ENCODE data around the gene MIDN. TPM values are rescaled to one million over a fixed set of nuclear protein-coding genes. Genes with fewer than 3 reads are reported as not detected.

Gene MIDN
- total RNA-seq, 1 donor from 2014 or later: 60.5 TPM

GRCh38 chr19:1261798-1262622 lies 13.6 kb downstream of the MIDN start:
- peaks cover 13% of the 10 kb centered on the region for H3K36me3 ChIP-seq
- no peaks in the 10 kb centered on the region for H3K27me3 ChIP-seq (ENCODE audit: low read depth)
- peak overlapping the region; percentile 75 for H3K4me3 ChIP-seq
- H3K4me1 ChIP-seq: peaks cover 85% of the 10 kb centered on the region
- no peaks in the 10 kb centered on the region for H3K9me3 ChIP-seq (replicated peaks)
- intact Hi-C loops (cut with micrococcal nuclease): no loop called here
- H3K27ac ChIP-seq (replicated peaks): peak overlapping the region; percentile 100
- no peak for TF ChIP-seq CTCF (IDR thresholded peaks at IDR 0.05; ENCODE audit: borderline replicate concordance)
- peak; percentile 64 for DNase-seq

DNA sequence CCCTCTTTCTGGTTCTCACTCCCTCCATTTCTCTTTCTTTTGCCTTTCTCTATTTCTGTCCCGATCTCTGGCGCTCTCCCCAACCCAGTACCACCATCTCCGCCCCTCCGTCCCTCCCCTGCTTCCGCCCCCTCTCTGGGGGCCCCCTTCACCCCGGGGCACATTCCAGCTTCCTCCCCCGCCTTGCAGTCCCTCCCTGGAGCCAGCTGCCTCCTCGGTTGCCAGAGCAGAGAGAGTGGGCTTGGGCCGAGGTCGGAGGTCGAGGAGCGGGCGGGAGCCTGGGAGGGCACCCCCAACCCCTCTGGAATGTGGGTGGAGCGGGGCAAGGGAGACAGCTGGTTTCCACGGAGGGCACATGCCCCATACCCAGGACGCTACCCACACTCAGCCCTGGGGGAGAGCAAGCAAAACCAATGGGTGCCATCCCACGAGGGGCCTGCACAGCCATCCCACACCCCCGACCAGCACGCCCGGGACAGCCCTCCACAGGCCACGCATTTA lies 14.3 kb downstream of the MIDN start:
- H3K36me3 ChIP-seq: peaks cover 6% of the 10 kb centered on the region
- no peak for DNase-seq
- H3K9me3 ChIP-seq (replicated peaks): no peaks in the 10 kb centered on the region
- H3K4me1 ChIP-seq: peaks cover 85% of the 10 kb centered on the region
- no peaks in the 10 kb centered on the region for H3K27me3 ChIP-seq (ENCODE audit: low read depth)
- intact Hi-C loops (cut with micrococcal nuclease): no loop called here
- peak overlapping the region; percentile 100 for H3K27ac ChIP-seq (replicated peaks)
- no peak for TF ChIP-seq CTCF (IDR thresholded peaks at IDR 0.05; ENCODE audit: borderline replicate concordance)
- peak overlapping the region; percentile 75 for H3K4me3 ChIP-seq

DNA sequence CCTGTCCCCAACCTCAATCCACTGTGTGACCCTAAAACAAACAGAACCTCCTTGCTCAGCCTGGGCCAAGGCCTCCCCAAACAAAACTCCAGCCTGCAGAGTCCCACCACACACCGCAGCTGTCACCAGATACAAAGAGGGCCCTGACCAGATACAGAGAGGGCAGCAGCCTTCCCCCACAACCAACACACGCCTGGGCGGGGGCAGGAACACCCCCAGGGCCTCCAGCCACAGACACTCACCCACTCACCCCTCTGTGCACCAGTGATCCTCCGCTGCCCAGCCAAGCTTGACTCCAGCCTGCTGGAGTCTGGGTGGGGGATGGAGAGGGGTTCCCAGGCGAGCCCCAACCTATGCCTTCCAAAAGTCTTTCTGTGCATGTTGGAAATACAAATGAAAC lies 14.8 kb downstream of the MIDN start:
- intact Hi-C loops (cut with micrococcal nuclease): no loop called here
- Histone ChIP-seq H3K27ac (replicated peaks) (peak overlapping the region; percentile 100), H3K4me1 (peaks cover 85% of the 10 kb centered on the region), H3K9me3 (replicated peaks) (no peaks in the 10 kb centered on the region), H3K36me3 (peaks cover 1% of the 10 kb centered on the region), H3K27me3 (ENCODE audit: low read depth) (no peaks in the 10 kb centered on the region), H3K4me3 (no peak overlapping the region)
- no peak for DNase-seq
- no peak for TF ChIP-seq CTCF (IDR thresholded peaks at IDR 0.05; ENCODE audit: borderline replicate concordance)

DNA sequence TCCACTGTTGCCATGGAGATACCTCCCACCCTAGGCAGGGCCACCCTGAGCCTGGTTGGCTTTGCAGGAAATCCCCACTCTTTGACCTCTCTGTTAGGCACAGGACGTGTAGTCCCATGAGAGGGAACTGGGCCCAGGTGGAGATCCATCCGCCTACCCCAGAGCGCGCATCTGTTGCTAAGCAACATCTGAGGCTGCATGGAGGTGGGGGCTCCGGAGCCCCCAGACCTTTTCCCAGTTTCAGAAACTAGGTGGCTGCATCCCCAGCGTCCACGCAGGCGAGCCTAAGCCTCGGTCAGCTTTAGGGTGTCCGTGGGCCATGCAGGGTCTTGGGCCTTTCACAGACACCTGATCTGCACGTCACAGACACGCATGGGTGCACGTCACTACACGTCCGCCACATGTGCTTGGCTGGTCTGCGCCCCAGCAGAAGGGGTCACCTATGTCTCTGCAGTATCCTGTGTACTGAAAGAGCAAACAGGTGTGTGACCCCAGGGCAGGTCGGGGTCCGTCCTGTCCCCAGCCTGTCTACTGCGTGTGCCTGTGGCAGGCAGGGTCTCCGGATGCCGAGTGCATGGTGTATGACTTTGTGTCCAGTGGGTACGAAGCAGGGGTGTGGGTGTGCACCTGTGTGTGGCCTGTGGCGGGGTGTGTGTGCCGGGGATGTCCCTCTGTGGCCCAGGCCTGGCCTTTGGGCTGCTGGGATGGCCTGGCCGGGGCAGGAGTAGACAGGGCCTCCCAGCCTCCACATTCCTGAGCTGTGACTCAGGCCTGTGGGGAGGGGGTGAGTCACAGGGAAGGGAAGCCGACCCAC lies 16.6 kb downstream of the MIDN start:
- Histone ChIP-seq H3K4me1 (peaks cover 80% of the 10 kb centered on the region), H3K4me3 (peak overlapping the region; percentile 67), H3K27me3 (ENCODE audit: low read depth) (no peaks in the 10 kb centered on the region), H3K9me3 (replicated peaks) (no peaks in the 10 kb centered on the region), H3K27ac (replicated peaks) (peak overlapping the region; percentile 100), H3K36me3 (peaks cover under 1% of the 10 kb centered on the region)
- peak; percentile 72 for DNase-seq
- TF ChIP-seq CTCF (IDR thresholded peaks at IDR 0.05; ENCODE audit: borderline replicate concordance): no peak
- intact Hi-C loops (cut with micrococcal nuclease): no loop called here

GRCh38 chr19:1265615-1266128 lies 17.3 kb downstream of the MIDN start:
- peak; percentile 71 for DNase-seq

More at GRCh38 chr19:1265615-1266128, 17.3 kb downstream of the MIDN start:
- Histone ChIP-seq H3K4me1 (peaks cover 80% of the 10 kb centered on the region), H3K4me3 (peak overlapping the region; percentile 67), H3K27ac (replicated peaks) (peak overlapping the region; percentile 100), H3K36me3 (peaks cover 6% of the 10 kb centered on the region), H3K27me3 (ENCODE audit: low read depth) (no peaks in the 10 kb centered on the region), H3K9me3 (replicated peaks) (no peaks in the 10 kb centered on the region)
- no peak for TF ChIP-seq CTCF (IDR thresholded peaks at IDR 0.05; ENCODE audit: borderline replicate concordance)
- intact Hi-C loops (cut with micrococcal nuclease): no loop called here
